Measurements from ENCODE around the gene STXBP5. TPM values are rescaled to one million over a fixed set of nuclear protein-coding genes. Genes with fewer than 3 reads are reported as not detected.

STXBP5 gene
- polyA plus RNA-seq, 1 of the 3 experiments (the other 2 are of a cell fraction) = 9.9 TPM

- TF ChIP-seq NRF1 (IDR thresholded peaks at IDR 0.05; ENCODE audit: low read depth, low read length) = no peak
- TF ChIP-seq SMC3 (IDR thresholded peaks at IDR 0.05; ENCODE audit: low read depth, low read length) = no peak
- no peak for TF ChIP-seq EZH2phosphoT487 (IDR thresholded peaks at IDR 0.05; ENCODE audit: borderline replicate concordance, low read depth)
- TF ChIP-seq RXRA (IDR thresholded peaks at IDR 0.05; ENCODE audit: borderline replicate concordance, low read depth) = no peak
- no peak for TF ChIP-seq ELF1 (IDR thresholded peaks at IDR 0.05)
- no peak for TF ChIP-seq RCOR1 (IDR thresholded peaks at IDR 0.05; ENCODE audit: low read length)
- TF ChIP-seq IRF3 (IDR thresholded peaks at IDR 0.05; ENCODE audit: low read depth, low read length) = no peak
- TF ChIP-seq EP300 (IDR thresholded peaks at IDR 0.05; ENCODE audit: borderline replicate concordance in 1 of 2, low read depth in 1 of 2, low read length in 1 of 2) = no peak
- TF ChIP-seq RFX5 (IDR thresholded peaks at IDR 0.05; ENCODE audit: low read length) = no peak
- TF ChIP-seq TAF1 (IDR thresholded peaks at IDR 0.05; ENCODE audit: borderline replicate concordance, low read depth, low read length) = no peak
- no peak for TF ChIP-seq TCF12 (IDR thresholded peaks at IDR 0.05)
- TF ChIP-seq NFIC (IDR thresholded peaks at IDR 0.05; ENCODE audit: borderline replicate concordance) = no peak
- TF ChIP-seq MXI1 (IDR thresholded peaks at IDR 0.05; ENCODE audit: low read depth, low read length) = no peak
- Histone ChIP-seq H3K9ac (no peak overlapping the region), H3K79me2 (ENCODE audit: insufficient read depth) (no peaks in the 10 kb centered on the region), H3K27me3 (ENCODE audit: insufficient read depth) (no peaks in the 10 kb centered on the region), H3F3A (replicated peaks; ENCODE audit: insufficient read depth) (peaks cover 12% of the 10 kb centered on the region), H3K9me3 (peaks cover 30% of the 10 kb centered on the region), H3K36me3 (replicated peaks in 1 of 2; ENCODE audit: control insufficient read depth in 1 of 2, insufficient read depth in 2 of 2, low read length in 1 of 2) (peaks cover 43 to 70% of the 10 kb centered on the region in 2 experiments), H4K20me1 (ENCODE audit: insufficient read depth) (no peaks in the 10 kb centered on the region), H3K27ac (ENCODE audit: low read depth in 2 of 2, low read length in 1 of 2) (no peak overlapping the region), H3K4me3 (ENCODE audit: low read depth in 2 of 2, low read length in 1 of 2) (no peak overlapping the region), H3K4me2 (no peak overlapping the region), H3K9me2 (no peaks in the 10 kb centered on the region), H2AFZ (ENCODE audit: low read depth) (no peak overlapping the region), H3K4me1 (ENCODE audit: control insufficient read depth in 1 of 2, insufficient read depth in 2 of 2, low read depth in 1 of 2, low read length in 1 of 2) (no peaks in the 10 kb centered on the region)
- WGBS (ENCODE audit: low lambda C conversion rate) = 98% methylated on average over 3 of the region's 3 CpGs
- ChIA-PET CTCF (no interaction called here), POLR2A (no interaction called here)
- no peak for DNase-seq
Measured at GRCh38 chr6:147297663-147298316, 93.6 kb downstream of the STXBP5 start.

GRCh38 chr6:147298461-147298860, 94.2 kb downstream of the STXBP5 start:
- no peaks in the 10 kb centered on the region for H3K27me3 ChIP-seq (ENCODE audit: insufficient read depth)
- CTCF ChIA-PET = no interaction called here
- H3K9me2 ChIP-seq = no peaks in the 10 kb centered on the region
- no peak overlapping the region for H3K4me3 ChIP-seq (ENCODE audit: low read depth in 2 of 2, low read length in 1 of 2)
- no peak for DNase-seq
- peaks cover 42 to 74% of the 10 kb centered on the region in 2 experiments for H3K36me3 ChIP-seq (replicated peaks in 1 of 2; ENCODE audit: control insufficient read depth in 1 of 2, insufficient read depth in 2 of 2, low read length in 1 of 2)
- no peak overlapping the region for H2AFZ ChIP-seq (ENCODE audit: low read depth)
- H3K79me2 ChIP-seq (ENCODE audit: insufficient read depth) = no peaks in the 10 kb centered on the region
- no peaks in the 10 kb centered on the region for H3K4me1 ChIP-seq (ENCODE audit: control insufficient read depth in 1 of 2, insufficient read depth in 2 of 2, low read depth in 1 of 2, low read length in 1 of 2)
- POLR2A ChIA-PET = no interaction called here
- no peak overlapping the region for H3K4me2 ChIP-seq
- peaks cover 12% of the 10 kb centered on the region for H3F3A ChIP-seq (replicated peaks; ENCODE audit: insufficient read depth)
- 89% methylated on average over 2 of the region's 2 CpGs for WGBS (ENCODE audit: low lambda C conversion rate)
- no peak overlapping the region for H3K27ac ChIP-seq (ENCODE audit: low read depth in 2 of 2, low read length in 1 of 2)
- H4K20me1 ChIP-seq (ENCODE audit: insufficient read depth) = no peaks in the 10 kb centered on the region
- peaks cover 30% of the 10 kb centered on the region for H3K9me3 ChIP-seq
- TF ChIP-seq ZBTB33 (IDR thresholded peaks at IDR 0.05; ENCODE audit: borderline replicate concordance, low read depth) (no peak), FOSL2 (IDR thresholded peaks at IDR 0.05; ENCODE audit: borderline replicate concordance, low read depth) (no peak), TAF1 (IDR thresholded peaks at IDR 0.05; ENCODE audit: borderline replicate concordance, low read depth, low read length) (no peak), ELF1 (IDR thresholded peaks at IDR 0.05) (no peak), EZH2phosphoT487 (IDR thresholded peaks at IDR 0.05; ENCODE audit: borderline replicate concordance, low read depth) (no peak), SMC3 (IDR thresholded peaks at IDR 0.05; ENCODE audit: low read depth, low read length) (no peak), RFX5 (IDR thresholded peaks at IDR 0.05; ENCODE audit: low read length) (no peak), CHD2 (IDR thresholded peaks at IDR 0.05; ENCODE audit: low read length, partially characterized antibody) (no peak), YY1 (IDR thresholded peaks at IDR 0.05; ENCODE audit: low read depth) (no peak), RCOR1 (IDR thresholded peaks at IDR 0.05; ENCODE audit: low read length) (no peak)
- no peak overlapping the region for H3K9ac ChIP-seq

All from SK-N-SH (cell line).